ENCODE measurements around the gene PTPN11. TPM values are rescaled to one million over a fixed set of nuclear protein-coding genes. Genes with fewer than 3 reads are reported as not detected.

Gene PTPN11
- total and polyA plus RNA-seq, 2 donors (not counting 1 experiment from before 2014, with no cell fraction given): 126 to 129 TPM

- H3K4me1 ChIP-seq (ENCODE audit: control insufficient read depth, extremely low read depth, insufficient read depth, low read length): no peaks in the 10 kb centered on the region
- no peak overlapping the region for H3K9ac ChIP-seq (ENCODE audit: insufficient read depth, low read length)
- H2AFZ ChIP-seq (ENCODE audit: low read length): no peak overlapping the region
- no peak overlapping the region for H3K4me2 ChIP-seq (ENCODE audit: extremely low read depth, insufficient read depth, low read length)
- TF ChIP-seq CTCF (conservative IDR thresholded peaks at IDR 0.05 in 1 of 2, IDR thresholded peaks at IDR 0.05 in 1 of 2; ENCODE audit: low read depth in 1 of 2, low read length in 2 of 2): no peak
- no peak for TF ChIP-seq EZH2 (IDR thresholded peaks at IDR 0.05; ENCODE audit: low read length, missing control alignments)
- no peaks in the 10 kb centered on the region for H3K79me2 ChIP-seq (ENCODE audit: control insufficient read depth, insufficient read depth, low read length)
- H3K9me3 ChIP-seq (ENCODE audit: control insufficient read depth, insufficient read depth, low read depth, low read length): no peaks in the 10 kb centered on the region
- no peaks in the 10 kb centered on the region for H4K20me1 ChIP-seq (ENCODE audit: control insufficient read depth, extremely low read depth, insufficient read depth, low read length)
- H3K27me3 ChIP-seq (ENCODE audit: control insufficient read depth, insufficient read depth, low read length): no peaks in the 10 kb centered on the region
- DNase-seq (ENCODE audit: low read depth in 2 of 2): no peak
- H3K4me3 ChIP-seq (replicated peaks in 1 of 4; ENCODE audit: control extremely low read depth in 1 of 4, insufficient read depth in 1 of 4, low read depth in 3 of 4, low read length in 4 of 4): no peak overlapping the region
- H3K36me3 ChIP-seq (ENCODE audit: control insufficient read depth, insufficient read depth, low read length): no peaks in the 10 kb centered on the region
- no peak overlapping the region for H3K27ac ChIP-seq (ENCODE audit: insufficient read depth, low read length)
These were observed 106.7 kb downstream of the PTPN11 start for GRCh38 chr12:112525426-112525809.

GRCh38 chr12:112527082-112527481, 108.3 kb downstream of the PTPN11 start:
- Histone ChIP-seq H3K27ac (ENCODE audit: insufficient read depth, low read length) (no peak overlapping the region), H3K4me3 (replicated peaks in 1 of 4; ENCODE audit: control extremely low read depth in 1 of 4, insufficient read depth in 1 of 4, low read depth in 3 of 4, low read length in 4 of 4) (no peak overlapping the region), H3K4me2 (ENCODE audit: extremely low read depth, insufficient read depth, low read length) (no peak overlapping the region), H3K79me2 (ENCODE audit: control insufficient read depth, insufficient read depth, low read length) (no peaks in the 10 kb centered on the region), H2AFZ (ENCODE audit: low read length) (no peak overlapping the region), H3K4me1 (ENCODE audit: control insufficient read depth, extremely low read depth, insufficient read depth, low read length) (no peaks in the 10 kb centered on the region), H3K36me3 (ENCODE audit: control insufficient read depth, insufficient read depth, low read length) (no peaks in the 10 kb centered on the region), H3K9ac (ENCODE audit: insufficient read depth, low read length) (no peak overlapping the region), H4K20me1 (ENCODE audit: control insufficient read depth, extremely low read depth, insufficient read depth, low read length) (no peaks in the 10 kb centered on the region), H3K27me3 (ENCODE audit: control insufficient read depth, insufficient read depth, low read length) (no peaks in the 10 kb centered on the region), H3K9me3 (ENCODE audit: control insufficient read depth, insufficient read depth, low read depth, low read length) (no peaks in the 10 kb centered on the region)
- DNase-seq (ENCODE audit: low read depth in 2 of 2): no peak
- TF ChIP-seq EZH2 (IDR thresholded peaks at IDR 0.05; ENCODE audit: low read length, missing control alignments) (no peak), CTCF (conservative IDR thresholded peaks at IDR 0.05 in 1 of 2, IDR thresholded peaks at IDR 0.05 in 1 of 2; ENCODE audit: low read depth in 1 of 2, low read length in 2 of 2) (no peak)

DNA sequence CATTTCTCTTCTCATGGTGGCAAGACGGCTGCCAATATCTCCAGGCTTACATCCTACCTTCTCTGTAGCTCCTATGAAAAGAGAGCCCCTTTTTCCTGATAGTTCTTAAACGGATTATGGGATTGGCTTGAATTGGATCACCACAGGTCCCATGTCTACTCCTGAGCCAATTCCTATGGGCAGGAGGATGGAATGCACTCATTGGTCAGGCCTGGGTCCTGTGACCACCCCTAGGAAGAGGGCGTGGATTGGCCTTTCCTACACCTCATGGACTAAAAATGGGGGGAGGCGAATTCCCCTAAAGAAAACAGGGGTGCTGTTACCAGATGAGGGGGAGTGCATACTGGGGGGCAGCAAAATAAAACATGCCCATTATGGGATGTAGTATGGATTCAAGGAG, 108.8 kb downstream of the PTPN11 start:
- no peak overlapping the region for H3K9ac ChIP-seq (ENCODE audit: insufficient read depth, low read length)
- no peaks in the 10 kb centered on the region for H3K27me3 ChIP-seq (ENCODE audit: control insufficient read depth, insufficient read depth, low read length)
- H3K4me3 ChIP-seq (replicated peaks in 1 of 4; ENCODE audit: control extremely low read depth in 1 of 4, insufficient read depth in 1 of 4, low read depth in 3 of 4, low read length in 4 of 4): no peak overlapping the region
- H3K36me3 ChIP-seq (ENCODE audit: control insufficient read depth, insufficient read depth, low read length): no peaks in the 10 kb centered on the region
- no peak overlapping the region for H2AFZ ChIP-seq (ENCODE audit: low read length)
- TF ChIP-seq CTCF (conservative IDR thresholded peaks at IDR 0.05 in 1 of 2, IDR thresholded peaks at IDR 0.05 in 1 of 2; ENCODE audit: low read depth in 1 of 2, low read length in 2 of 2): no peak
- TF ChIP-seq EZH2 (IDR thresholded peaks at IDR 0.05; ENCODE audit: low read length, missing control alignments): no peak
- no peaks in the 10 kb centered on the region for H3K9me3 ChIP-seq (ENCODE audit: control insufficient read depth, insufficient read depth, low read depth, low read length)
- H3K27ac ChIP-seq (ENCODE audit: insufficient read depth, low read length): no peak overlapping the region
- no peaks in the 10 kb centered on the region for H4K20me1 ChIP-seq (ENCODE audit: control insufficient read depth, extremely low read depth, insufficient read depth, low read length)
- DNase-seq (ENCODE audit: low read depth in 2 of 2): no peak
- no peaks in the 10 kb centered on the region for H3K79me2 ChIP-seq (ENCODE audit: control insufficient read depth, insufficient read depth, low read length)
- H3K4me1 ChIP-seq (ENCODE audit: control insufficient read depth, extremely low read depth, insufficient read depth, low read length): no peaks in the 10 kb centered on the region
- no peak overlapping the region for H3K4me2 ChIP-seq (ENCODE audit: extremely low read depth, insufficient read depth, low read length)

All from fibroblast of lung (primary cell).